Measurements from ENCODE around the gene HPCAL1. TPM values are rescaled to one million over a fixed set of nuclear protein-coding genes. Genes with fewer than 3 reads are reported as not detected.

The HPCAL1 gene
- total RNA-seq, 4 donors from 2014 or later = 26.4 to 45.7 (median 36.9) TPM

- 66 to 78% methylated on average over 8 of the region's 8 CpGs for WGBS, 2 donors
- no peak for DNase-seq (ENCODE audit: low spot score in 2 of 2)
- TF ChIP-seq CTCF (IDR thresholded peaks at IDR 0.05) (no peak), POLR2A (IDR thresholded peaks at IDR 0.05) (no peak)
- intact Hi-C loops (cut with DNase I; ENCODE audit: low total_unique reads) = no loop called here
- H3K4me3 ChIP-seq (ENCODE audit: low read depth, poor library complexity, severe bottlenecking) = no peak overlapping the region
Observed at GRCh38 chr2:10383960-10384734, 81.4 kb downstream of the HPCAL1 start.

- intact Hi-C loops (cut with DNase I; ENCODE audit: low total_unique reads) = no loop called here
- WGBS, 2 donors = 65 to 91% methylated on average over 17 of the region's 17 CpGs
- no peak for DNase-seq (ENCODE audit: low spot score in 2 of 2)
Observed at GRCh38 chr2:10385501-10385900, 82.8 kb downstream of the HPCAL1 start.

GRCh38 chr2:10385933-10386773 lies 83.4 kb downstream of the HPCAL1 start:
- no peak for TF ChIP-seq POLR2A (IDR thresholded peaks at IDR 0.05)
- TF ChIP-seq CTCF (IDR thresholded peaks at IDR 0.05) = no peak
- no peak for DNase-seq (ENCODE audit: low spot score in 2 of 2)
- 82 to 83% methylated on average over 11 of the region's 11 CpGs for WGBS, 2 donors
- intact Hi-C loops (cut with DNase I; ENCODE audit: low total_unique reads) = no loop called here
- H3K4me3 ChIP-seq (ENCODE audit: low read depth, poor library complexity, severe bottlenecking) = no peak overlapping the region

More at GRCh38 chr2:10385501-10385900, 82.8 kb downstream of the HPCAL1 start:
- H3K4me3 ChIP-seq (ENCODE audit: low read depth, poor library complexity, severe bottlenecking) = no peak overlapping the region
- no peak for TF ChIP-seq CTCF (IDR thresholded peaks at IDR 0.05)
- TF ChIP-seq POLR2A (IDR thresholded peaks at IDR 0.05) = no peak

GRCh38 chr2:10387033-10387432 lies 84.3 kb downstream of the HPCAL1 start:
- TF ChIP-seq CTCF (IDR thresholded peaks at IDR 0.05) (no peak), POLR2A (IDR thresholded peaks at IDR 0.05) (no peak)
- no peak for DNase-seq (ENCODE audit: low spot score in 2 of 2)
- no peak overlapping the region for H3K4me3 ChIP-seq (ENCODE audit: low read depth, poor library complexity, severe bottlenecking)
- intact Hi-C loops (cut with DNase I; ENCODE audit: low total_unique reads) = no loop called here
- 74 to 87% methylated on average over 14 of the region's 14 CpGs for WGBS, 2 donors

GRCh38 chr2:10388954-10389560 lies 86.4 kb downstream of the HPCAL1 start:
- WGBS, 2 donors = 85 to 86% methylated on average over 12 of the region's 12 CpGs
- intact Hi-C loops (cut with DNase I; ENCODE audit: low total_unique reads) = no loop called here
- no peak overlapping the region for H3K4me3 ChIP-seq (ENCODE audit: low read depth, poor library complexity, severe bottlenecking)
- TF ChIP-seq CTCF (IDR thresholded peaks at IDR 0.05) = no peak
- no peak for DNase-seq (ENCODE audit: low spot score in 2 of 2)

Data from lower leg skin (tissue), 4 donors.